ENCODE measurements around the gene TMEM95. TPM values are rescaled to one million over a fixed set of nuclear protein-coding genes. Genes with fewer than 3 reads are reported as not detected.
A peak's percentile ranks its signal among the peaks of the same experiment; 100 is the strongest.

Gene TMEM95
- total RNA-seq, 1 experiment from 2014 or later, result not detected

DNA sequence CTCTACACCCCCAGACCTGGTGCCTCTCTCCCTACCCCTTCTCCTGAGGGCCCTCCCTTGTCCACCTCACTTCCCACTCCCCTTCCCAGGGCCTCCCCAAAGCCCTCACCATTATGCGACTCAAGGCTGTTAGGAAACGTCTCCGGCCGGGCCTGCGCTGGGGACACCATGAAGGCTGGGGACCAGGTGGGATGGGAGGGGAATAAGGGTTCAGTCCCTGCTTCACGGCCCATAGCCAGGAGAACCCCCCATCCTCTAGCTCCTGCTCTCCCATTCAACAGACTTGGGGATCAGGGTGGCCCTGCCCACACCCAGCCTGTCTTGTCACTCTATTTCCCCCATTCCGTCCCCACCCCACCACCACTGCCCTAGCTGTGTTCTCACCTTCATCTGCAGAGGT, 27.9 kb upstream of the TMEM95 start:
- peaks cover 23% of the 10 kb centered on the region for H3K36me3 Mint-ChIP-seq (ENCODE audit: insufficient read depth, unreplicated experiment)
- peaks cover 3% of the 10 kb centered on the region for H3K27me3 Mint-ChIP-seq (ENCODE audit: unreplicated experiment)
- no peaks in the 10 kb centered on the region for H3K9me3 Mint-ChIP-seq (ENCODE audit: low read depth, unreplicated experiment)
- no peak for DNase-seq
- intact Hi-C loops (cut with micrococcal nuclease; ENCODE audit: unreplicated experiment), result no loop called here
- no peak overlapping the region for H3K27ac Mint-ChIP-seq (ENCODE audit: unreplicated experiment)
- BruUV-seq (replicated peaks), result no TSS peak
- no peak overlapping the region for H3K4me3 Mint-ChIP-seq (ENCODE audit: low read depth, unreplicated experiment)
- peaks cover 16% of the 10 kb centered on the region for H3K4me1 Mint-ChIP-seq (ENCODE audit: low read depth, unreplicated experiment)
- CTCF ChIA-PET, result no interaction called here
- TF ChIP-seq, protein P1, sequence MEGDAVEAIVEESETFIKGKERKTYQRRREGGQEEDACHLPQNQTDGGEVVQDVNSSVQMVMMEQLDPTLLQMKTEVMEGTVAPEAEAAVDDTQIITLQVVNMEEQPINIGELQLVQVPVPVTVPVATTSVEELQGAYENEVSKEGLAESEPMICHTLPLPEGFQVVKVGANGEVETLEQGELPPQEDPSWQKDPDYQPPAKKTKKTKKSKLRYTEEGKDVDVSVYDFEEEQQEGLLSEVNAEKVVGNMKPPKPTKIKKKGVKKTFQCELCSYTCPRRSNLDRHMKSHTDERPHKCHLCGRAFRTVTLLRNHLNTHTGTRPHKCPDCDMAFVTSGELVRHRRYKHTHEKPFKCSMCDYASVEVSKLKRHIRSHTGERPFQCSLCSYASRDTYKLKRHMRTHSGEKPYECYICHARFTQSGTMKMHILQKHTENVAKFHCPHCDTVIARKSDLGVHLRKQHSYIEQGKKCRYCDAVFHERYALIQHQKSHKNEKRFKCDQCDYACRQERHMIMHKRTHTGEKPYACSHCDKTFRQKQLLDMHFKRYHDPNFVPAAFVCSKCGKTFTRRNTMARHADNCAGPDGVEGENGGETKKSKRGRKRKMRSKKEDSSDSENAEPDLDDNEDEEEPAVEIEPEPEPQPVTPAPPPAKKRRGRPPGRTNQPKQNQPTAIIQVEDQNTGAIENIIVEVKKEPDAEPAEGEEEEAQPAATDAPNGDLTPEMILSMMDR (IDR thresholded peaks at IDR 0.05; ENCODE audit: unreplicated experiment), result no peak

DNA sequence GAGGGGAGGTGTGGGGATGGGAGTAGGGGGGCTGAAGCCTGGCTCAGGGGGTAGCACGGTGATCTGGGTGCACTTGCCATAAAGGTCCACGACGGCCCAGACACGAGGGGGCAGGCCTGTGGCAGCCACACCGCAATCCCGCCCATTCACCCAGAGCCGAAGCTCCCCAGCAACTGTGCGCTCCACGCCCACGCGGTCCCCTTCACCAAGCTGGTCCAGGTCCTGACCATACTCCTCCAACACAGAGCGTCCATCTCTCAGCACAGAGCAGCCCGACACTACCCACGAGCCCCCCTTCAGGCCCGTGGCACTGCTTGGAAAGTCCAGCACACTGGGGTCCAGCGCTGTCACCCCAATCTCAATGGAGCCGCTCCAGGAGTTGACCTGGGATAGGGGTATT, 27.5 kb upstream of the TMEM95 start:
- intact Hi-C loops (cut with micrococcal nuclease; ENCODE audit: unreplicated experiment), result no loop called here
- Mint-ChIP-seq H3K4me3 (ENCODE audit: low read depth, unreplicated experiment) (peak overlapping the region; percentile 85), H3K9me3 (ENCODE audit: low read depth, unreplicated experiment) (no peaks in the 10 kb centered on the region), H3K27me3 (ENCODE audit: unreplicated experiment) (peaks cover 7% of the 10 kb centered on the region), H3K4me1 (ENCODE audit: low read depth, unreplicated experiment) (peaks cover 16% of the 10 kb centered on the region), H3K27ac (ENCODE audit: unreplicated experiment) (no peak overlapping the region), H3K36me3 (ENCODE audit: insufficient read depth, unreplicated experiment) (peaks cover 23% of the 10 kb centered on the region)
- no TSS peak for BruUV-seq (replicated peaks)
- no peak for DNase-seq
- CTCF ChIA-PET, result no interaction called here
- TF ChIP-seq, protein P1 (IDR thresholded peaks at IDR 0.05; ENCODE audit: unreplicated experiment), result no peak

- intact Hi-C loops (cut with micrococcal nuclease; ENCODE audit: unreplicated experiment), result no loop called here
- Mint-ChIP-seq H3K27me3 (ENCODE audit: unreplicated experiment) (peaks cover 12% of the 10 kb centered on the region), H3K4me1 (ENCODE audit: low read depth, unreplicated experiment) (peaks cover 16% of the 10 kb centered on the region), H3K4me3 (ENCODE audit: low read depth, unreplicated experiment) (peak overlapping the region; percentile 85), H3K36me3 (ENCODE audit: insufficient read depth, unreplicated experiment) (peaks cover 23% of the 10 kb centered on the region), H3K27ac (ENCODE audit: unreplicated experiment) (peak overlapping the region; percentile 98), H3K9me3 (ENCODE audit: low read depth, unreplicated experiment) (no peaks in the 10 kb centered on the region)
- DNase-seq, result no peak
- TF ChIP-seq, protein P1 (IDR thresholded peaks at IDR 0.05; ENCODE audit: unreplicated experiment), result no peak
- BruUV-seq (replicated peaks), result no TSS peak
- CTCF ChIA-PET, result no interaction called here
These were observed 26.9 kb upstream of the TMEM95 start for GRCh38 chr17:7328009-7328408.

DNA sequence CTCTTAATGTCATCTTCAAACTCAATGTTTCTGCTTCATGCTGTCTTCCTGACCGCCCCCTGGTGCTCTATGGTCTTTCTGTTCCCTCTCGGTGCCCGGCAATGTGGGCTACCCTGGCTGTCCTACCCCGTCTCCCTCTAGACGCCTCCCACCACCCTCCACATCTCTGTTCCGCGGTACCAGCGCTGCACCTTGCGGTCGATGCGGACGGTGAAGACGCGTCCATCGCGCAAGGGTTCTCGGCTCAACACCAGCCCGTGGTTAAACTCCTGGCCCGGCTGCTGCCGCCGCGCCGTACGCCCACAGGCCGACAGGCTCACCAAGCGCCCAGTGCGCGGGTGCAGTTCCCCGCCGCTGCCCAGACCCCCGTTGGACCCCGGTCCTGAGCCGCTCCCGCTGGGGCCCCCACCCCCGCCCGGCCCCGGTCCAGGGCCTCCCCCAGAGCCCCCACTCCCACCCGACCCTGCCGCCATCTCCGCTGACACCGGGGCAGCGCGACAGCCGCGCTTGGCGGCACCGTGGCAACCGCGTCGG, 26.0 kb upstream of the TMEM95 start, which contains the start of gene NEURL4:
Gene NEURL4 (minus strand): TSS at position 496 of the 534 bp plus-strand sequence. CDS start 23 bp downstream, at position 473.
- Mint-ChIP-seq H3K36me3 (ENCODE audit: insufficient read depth, unreplicated experiment) (peaks cover 23% of the 10 kb centered on the region), H3K27me3 (ENCODE audit: unreplicated experiment) (peaks cover 20% of the 10 kb centered on the region), H3K9me3 (ENCODE audit: low read depth, unreplicated experiment) (no peaks in the 10 kb centered on the region), H3K4me3 (ENCODE audit: low read depth, unreplicated experiment) (peak within 1 kb of the TSS; percentile 85), H3K4me1 (ENCODE audit: low read depth, unreplicated experiment) (peaks cover 16% of the 10 kb centered on the region), H3K27ac (ENCODE audit: unreplicated experiment) (peak within 1 kb of the TSS; percentile 98)
- DNase-seq, result no peak
- TF ChIP-seq, protein P1 (IDR thresholded peaks at IDR 0.05; ENCODE audit: unreplicated experiment), result no peak
- intact Hi-C loops (cut with micrococcal nuclease; ENCODE audit: unreplicated experiment), result no loop called here
- CTCF ChIA-PET, result interaction anchor here (0.6 to 1.4 kb wide), 5 partner anchors 12 to 348 kb away, joined by 3 to 7 read pairs (median 4); no protein-coding TSS in a partner anchor
- BruUV-seq (replicated peaks), result no TSS peak
